NK-92 treated with Interleukin-12 subunit alpha and Interleukin-12 subunit beta, amount 100 ng/mL, for 24 hours (cell line): ENCODE measurements around the gene ELL2.
"Not testable (repeated sequence)": the region's sequence is repeated elsewhere in the genome, so short reads cannot be mapped to it uniquely, and the experiment has no call there.

Experiments
- DNase-seq: peaks from one replicate; lab custom pipeline; 2025; lab: John Stamatoyannopoulos, UW

The ELL2 gene

GRCh38 chr5:95930141-95930930, 31.3 kb downstream of the ELL2 start:
- DNase-seq, result no peak

- no peak for DNase-seq
Observed at GRCh38 chr5:95928724-95929253, 32.9 kb downstream of the ELL2 start.

- no peak for DNase-seq
Observed at GRCh38 chr5:95927927-95928723, 33.5 kb downstream of the ELL2 start.

GRCh38 chr5:95927300-95927699, 34.4 kb downstream of the ELL2 start:
- not testable (repeated sequence) for DNase-seq

- no peak for DNase-seq
Observed at GRCh38 chr5:95925939-95926338, 35.7 kb downstream of the ELL2 start.

GRCh38 chr5:95925378-95925744, 36.3 kb downstream of the ELL2 start:
- no peak for DNase-seq

- no peak for DNase-seq
Observed at GRCh38 chr5:95924720-95925377, 36.8 kb downstream of the ELL2 start.

- DNase-seq, result no peak
Observed at GRCh38 chr5:95923918-95924544, 37.6 kb downstream of the ELL2 start.

GRCh38 chr5:95922798-95923197, 38.9 kb downstream of the ELL2 start:
- DNase-seq, result no peak

GRCh38 chr5:95921501-95921900, 40.1 kb downstream of the ELL2 start:
- DNase-seq, result no peak

GRCh38 chr5:95920822-95921221, 40.8 kb downstream of the ELL2 start:
- no peak for DNase-seq

GRCh38 chr5:95919658-95920057, 42.0 kb downstream of the ELL2 start:
- DNase-seq, result no peak

- no peak for DNase-seq
Observed at GRCh38 chr5:95918421-95919006, 43.1 kb downstream of the ELL2 start.

- DNase-seq, result no peak
Observed at GRCh38 chr5:95917207-95917606, 44.4 kb downstream of the ELL2 start.

- no peak for DNase-seq
Observed at GRCh38 chr5:95916687-95917085, 45.0 kb downstream of the ELL2 start.

- DNase-seq, result no peak
Observed at GRCh38 chr5:95915999-95916686, 45.5 kb downstream of the ELL2 start.

GRCh38 chr5:95913663-95914062, 48.0 kb downstream of the ELL2 start:
- DNase-seq, result no peak

- no peak for DNase-seq
Observed at GRCh38 chr5:95912029-95912428, 49.6 kb downstream of the ELL2 start.

- no peak for DNase-seq
Observed at GRCh38 chr5:95910521-95910920, 51.1 kb downstream of the ELL2 start.

GRCh38 chr5:95909738-95910137, 51.9 kb downstream of the ELL2 start:
- DNase-seq, result no peak

- DNase-seq, result no peak
Observed at GRCh38 chr5:95908799-95909198, 52.9 kb downstream of the ELL2 start.
